Caki2 (cell line): ENCODE measurements around the gene PPIC. TPM values are rescaled to one million over a fixed set of nuclear protein-coding genes. Genes with fewer than 3 reads are reported as not detected.
A peak's percentile ranks its signal among the peaks of the same experiment; 100 is the strongest.

Experiments
- DNase-seq: peaks from one replicate; pipeline ENCODE4 v3.0.0-alpha.2; 2015; ENCODE audit warnings: low read depth
- in situ Hi-C: cut with HindIII; loops from 2 replicates; pipeline ENCODE4 v1.10.0; 2016; ENCODE audit warnings: low sequenced_read_pairs, low pct_unique_long_range_greater_than_20kb, mixed read lengths
- total RNA-seq: library from RNA; depleted of rRNA; stranded (reverse); fragments of >200 nt; shearing (Covaris generic); gene quantifications from 2 replicates; pipeline ENCODE4 v1.2.3, GENCODE V29; 2014; ENCODE audit warnings: low replicate concordance; rRNA removed

The PPIC gene
- 21.9 and 24.8 TPM in 2 replicates for total RNA-seq

- peak; percentile 78 for DNase-seq
- in situ Hi-C loops: no loop called here
These were observed at the start of gene PPIC for GRCh38 chr5:123036391-123037103. TSS of gene PPIC (minus strand) at chr5:123036725. CDS start at chr5:123036625, 100 bp downstream.

- in situ Hi-C loops: no loop called here
- no peak for DNase-seq
These were observed 49.2 kb upstream of the PPIC start for GRCh38 chr5:123085638-123086286.

- in situ Hi-C loops: no loop called here
- DNase-seq: no peak
These were observed 48.4 kb upstream of the PPIC start for GRCh38 chr5:123084730-123085605.

GRCh38 chr5:123083298-123083697 is 46.8 kb upstream of the PPIC start:
- in situ Hi-C loops: no loop called here
- no peak for DNase-seq

- in situ Hi-C loops: no loop called here
- DNase-seq: no peak
These were observed 43.7 kb upstream of the PPIC start for GRCh38 chr5:123080215-123080614.

- in situ Hi-C loops: no loop called here
- no peak for DNase-seq
These were observed 39.1 kb upstream of the PPIC start for GRCh38 chr5:123075521-123076163.

- in situ Hi-C loops: no loop called here
- DNase-seq: no peak
These were observed 31.9 kb upstream of the PPIC start for GRCh38 chr5:123068368-123068938.

GRCh38 chr5:123066016-123066415 is 29.5 kb upstream of the PPIC start:
- no peak for DNase-seq
- in situ Hi-C loops: no loop called here

- DNase-seq: no peak
- in situ Hi-C loops: no loop called here
These were observed 22.9 kb upstream of the PPIC start for GRCh38 chr5:123059455-123059854.

- in situ Hi-C loops: no loop called here
- DNase-seq: no peak
These were observed 14.7 kb upstream of the PPIC start for GRCh38 chr5:123051206-123051605.

GRCh38 chr5:123047706-123048105 is 11.2 kb upstream of the PPIC start:
- DNase-seq: no peak
- in situ Hi-C loops: no loop called here

- DNase-seq: no peak
- in situ Hi-C loops: no loop called here
These were observed 9.7 kb upstream of the PPIC start for GRCh38 chr5:123046222-123046621.

- in situ Hi-C loops: no loop called here
- DNase-seq: no peak
These were observed 8.5 kb upstream of the PPIC start for GRCh38 chr5:123044926-123045617.

GRCh38 chr5:123039673-123040072 is 3.1 kb upstream of the PPIC start:
- in situ Hi-C loops: no loop called here
- no peak for DNase-seq

- no peak for DNase-seq
- in situ Hi-C loops: no loop called here
These were observed 536 bp upstream of the PPIC start for GRCh38 chr5:123037104-123037418.

GRCh38 chr5:123035918-123036390 is 571 bp downstream of the PPIC start:
- in situ Hi-C loops: no loop called here
- peak; percentile 55 for DNase-seq

GRCh38 chr5:123035360-123035917 is 1.1 kb downstream of the PPIC start:
- in situ Hi-C loops: no loop called here
- DNase-seq: peak; percentile 58
